ENCODE results near the gene FMNL1.
A peak's percentile ranks its signal among the peaks of the same experiment; 100 is the strongest.

FMNL1 gene

GRCh38 chr17:45222996-45223538 is 1.4 kb downstream of the FMNL1 start:
- H3K4me3 ChIP-seq (ENCODE audit: low read depth, low read length): peak overlapping the region; percentile 79
- no peak for TF ChIP-seq CTCF (IDR thresholded peaks at IDR 0.05; ENCODE audit: borderline replicate concordance, insufficient read depth, low read depth, low read length)

- peak overlapping the region; percentile 79 for H3K4me3 ChIP-seq (ENCODE audit: low read depth, low read length)
Observed at GRCh38 chr17:45223539-45224528, 2.1 kb downstream of the FMNL1 start.

GRCh38 chr17:45224671-45225050 is 3.0 kb downstream of the FMNL1 start:
- TF ChIP-seq CTCF (IDR thresholded peaks at IDR 0.05; ENCODE audit: borderline replicate concordance, insufficient read depth, low read depth, low read length): no peak
- peak overlapping the region; percentile 79 for H3K4me3 ChIP-seq (ENCODE audit: low read depth, low read length)

More at GRCh38 chr17:45223539-45224528, 2.1 kb downstream of the FMNL1 start:
- peak; percentile 35; the same call in 1 of the 2 replicates for TF ChIP-seq CTCF (IDR thresholded peaks at IDR 0.05; ENCODE audit: borderline replicate concordance, insufficient read depth, low read depth, low read length)

GRCh38 chr17:45225051-45225700 is 3.5 kb downstream of the FMNL1 start:
- no peak for TF ChIP-seq CTCF (IDR thresholded peaks at IDR 0.05; ENCODE audit: borderline replicate concordance, insufficient read depth, low read depth, low read length)

GRCh38 chr17:45225964-45226530 is 4.4 kb downstream of the FMNL1 start:
- peak overlapping the region; percentile 79 for H3K4me3 ChIP-seq (ENCODE audit: low read depth, low read length)
- no peak for TF ChIP-seq CTCF (IDR thresholded peaks at IDR 0.05; ENCODE audit: borderline replicate concordance, insufficient read depth, low read depth, low read length)

More at GRCh38 chr17:45225051-45225700, 3.5 kb downstream of the FMNL1 start:
- H3K4me3 ChIP-seq (ENCODE audit: low read depth, low read length): peak overlapping the region; percentile 79

GRCh38 chr17:45226576-45226975 is 4.9 kb downstream of the FMNL1 start:
- no peak for TF ChIP-seq CTCF (IDR thresholded peaks at IDR 0.05; ENCODE audit: borderline replicate concordance, insufficient read depth, low read depth, low read length)
- H3K4me3 ChIP-seq (ENCODE audit: low read depth, low read length): peak overlapping the region; percentile 79
